Suppressor macrophage (primary cell): ENCODE results near the gene CENPC.
"Not testable (repeated sequence)": the region's sequence is repeated elsewhere in the genome, so short reads cannot be mapped to it uniquely, and the experiment has no call there.

Experiments
- DNase-seq, 4 experiments: peaks; one replicate each; pipeline ENCODE4 v3.0.0-alpha.2; 2020 to 2022
- total RNA-seq, 17 experiments: gene quantifications; one replicate each; lab custom pipeline; 2026; ENCODE audit warnings: mixed read lengths in 6 of 17, inconsistent platforms in 3 of 17; lab: John Stamatoyannopoulos, UW

The CENPC gene
- total RNA-seq, result 12.1 to 53.7 (median 29.1) reads per million in 17 experiments

GRCh38 chr4:67545199-67546003, at the start of gene CENPC:
Gene CENPC (minus strand): TSS chr4:67545503. CDS start chr4:67545355, 148 bp downstream.
- peak; percentile 98 to 99 (median 98) for DNase-seq

DNA sequence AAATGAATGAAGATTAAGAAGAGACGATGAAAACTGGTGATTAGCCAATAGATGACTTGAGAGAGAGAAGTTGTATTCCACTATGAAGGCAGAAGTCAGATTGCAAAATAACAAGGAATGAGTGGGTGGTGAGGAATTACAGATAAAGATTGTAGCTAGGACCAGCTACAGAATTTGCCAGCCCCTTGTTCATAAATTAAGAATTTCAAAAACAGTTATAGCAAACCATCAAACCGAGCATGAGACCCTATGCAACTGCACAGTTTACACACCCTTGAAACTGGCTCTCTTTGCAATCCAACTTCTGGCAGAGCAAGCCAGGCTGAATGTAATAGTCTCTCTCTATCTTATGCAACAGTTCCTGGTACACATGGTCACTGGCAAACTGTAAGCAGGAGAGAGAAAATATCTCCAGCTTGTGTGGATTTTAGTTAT, 48.5 kb upstream of the CENPC start:
- DNase-seq, result peak; percentile 36 to 73 (median 62)

- no peak for DNase-seq
Measured at GRCh38 chr4:67587156-67587555, 41.9 kb upstream of the CENPC start.

DNA sequence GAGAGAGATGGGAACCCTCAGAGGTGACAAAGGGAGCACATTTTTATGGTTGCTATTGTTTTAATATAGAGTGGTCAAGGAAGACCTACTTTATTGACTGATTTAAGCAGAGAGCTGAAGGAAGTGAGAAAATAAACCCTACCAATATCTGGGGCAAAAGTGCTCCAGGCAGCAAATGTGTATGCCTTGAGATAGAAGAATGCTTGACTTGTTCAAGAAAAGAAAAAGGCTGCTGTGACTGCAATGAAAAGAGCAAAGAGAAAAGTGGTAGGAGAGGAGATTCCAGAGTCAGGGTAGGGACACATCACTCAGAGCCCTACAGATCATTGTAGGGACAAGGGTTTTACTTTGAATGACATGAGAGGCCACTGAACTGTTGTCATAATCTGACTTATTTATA, 39.2 kb upstream of the CENPC start:
- DNase-seq, result no peak

- no peak for DNase-seq
Measured at GRCh38 chr4:67581913-67582312, 36.6 kb upstream of the CENPC start.

GRCh38 chr4:67581208-67581857, 36.0 kb upstream of the CENPC start:
- DNase-seq, result peak; percentile 22 to 62 (median 36)

- no peak for DNase-seq
Measured at GRCh38 chr4:67580577-67580976, 35.3 kb upstream of the CENPC start.

- DNase-seq, result no peak
Measured at GRCh38 chr4:67576538-67576937, 31.2 kb upstream of the CENPC start.

DNA sequence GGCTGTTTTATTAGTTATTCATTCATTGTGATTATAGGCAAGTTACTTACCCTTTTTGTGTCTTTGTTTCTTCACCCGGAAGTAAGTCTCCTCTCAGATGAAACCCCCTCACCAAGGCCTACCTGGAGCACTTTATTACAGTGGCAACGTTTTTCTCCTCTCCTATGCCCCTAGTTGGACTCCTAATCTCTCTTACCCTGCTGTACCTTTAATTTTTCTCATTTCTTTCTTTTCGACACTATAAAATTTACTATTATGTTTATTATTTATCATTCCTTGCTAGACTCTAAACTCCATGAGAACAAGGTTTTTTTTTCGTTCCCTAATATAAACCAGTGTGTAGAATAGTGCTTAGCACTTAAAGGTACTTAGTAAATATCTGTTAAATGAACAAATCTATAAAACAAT, 30.8 kb upstream of the CENPC start:
- no peak for DNase-seq

DNA sequence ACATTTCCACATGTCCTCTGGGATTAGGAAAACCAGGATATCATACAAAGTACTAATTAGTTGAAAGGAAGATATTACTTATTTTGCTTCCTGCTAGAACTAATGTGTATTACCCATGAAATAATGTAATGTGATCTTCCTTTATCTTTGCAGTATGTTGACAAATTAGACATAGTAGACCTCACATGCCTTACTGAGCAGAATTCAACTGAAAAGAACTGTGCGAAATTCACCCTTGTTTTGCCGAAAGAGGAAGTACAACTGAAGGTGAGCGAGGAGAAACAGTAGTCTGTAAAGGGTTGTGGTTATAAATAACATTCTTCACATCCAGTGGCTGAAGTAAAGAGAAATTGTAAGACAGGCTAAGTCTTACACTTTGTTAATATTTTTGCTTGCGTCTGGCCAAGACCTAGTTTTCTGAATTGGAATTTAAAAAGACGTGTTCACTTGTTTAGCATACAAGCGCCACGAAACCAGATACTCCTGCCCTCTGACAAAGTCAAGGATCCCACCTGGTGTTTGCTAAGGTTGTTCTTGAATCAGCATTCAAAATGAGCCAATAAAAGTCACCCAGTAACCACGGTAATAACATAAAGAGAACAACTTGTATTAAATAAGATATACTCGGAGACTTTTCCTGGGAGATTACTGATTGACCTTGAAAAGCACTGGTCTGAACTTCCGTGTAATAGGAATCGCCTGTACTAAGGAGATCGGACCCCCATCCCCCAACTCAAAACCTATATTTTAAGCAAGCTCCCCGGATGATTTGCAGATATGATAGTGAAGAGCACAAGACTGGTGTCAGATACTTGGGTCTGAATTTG, 30.1 kb upstream of the CENPC start:
- peak in 3 of 4 experiments; percentile 11 to 26 (median 22) for DNase-seq

DNA sequence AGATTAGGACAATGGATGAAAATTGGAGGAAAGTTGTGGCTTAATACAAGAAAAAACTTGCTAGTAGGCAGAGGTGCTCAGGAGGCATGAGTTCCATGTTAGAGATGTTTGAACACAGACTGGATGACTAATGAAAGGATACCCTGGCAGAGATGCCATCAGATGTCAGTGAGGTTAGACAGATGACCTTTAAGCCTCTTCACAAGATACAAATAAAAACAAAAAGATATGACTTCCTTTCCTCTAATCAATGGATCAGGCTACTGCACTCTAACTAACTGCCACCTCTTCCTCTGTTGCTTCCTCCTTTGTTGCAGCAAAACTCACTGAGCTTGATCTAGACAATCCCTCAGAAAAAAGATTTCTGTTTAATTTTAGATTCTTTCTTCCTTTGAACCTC, 27.9 kb upstream of the CENPC start:
- DNase-seq, result no peak

GRCh38 chr4:67571975-67572374, 26.7 kb upstream of the CENPC start:
- no peak for DNase-seq

DNA sequence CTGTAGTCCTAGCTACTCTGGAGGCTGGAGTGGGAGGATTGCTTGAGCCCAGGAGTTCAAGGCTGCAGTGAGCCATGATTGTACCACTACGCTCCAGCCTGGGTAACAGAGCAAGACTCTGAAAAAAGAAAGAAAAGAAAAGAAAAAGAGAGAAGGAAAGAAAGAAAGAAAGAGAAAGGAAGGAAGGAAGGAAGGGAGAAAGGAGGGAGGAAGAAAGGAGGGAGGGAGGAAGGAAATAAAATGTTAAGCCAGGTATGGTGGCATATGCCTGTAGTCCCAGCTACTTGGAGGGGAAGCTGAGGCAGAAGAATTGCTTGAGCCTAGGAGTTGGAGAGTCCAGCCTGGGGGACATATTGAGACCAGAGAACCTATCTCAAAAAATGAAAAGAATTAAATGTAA, 25.2 kb upstream of the CENPC start:
- DNase-seq, result no peak

DNA sequence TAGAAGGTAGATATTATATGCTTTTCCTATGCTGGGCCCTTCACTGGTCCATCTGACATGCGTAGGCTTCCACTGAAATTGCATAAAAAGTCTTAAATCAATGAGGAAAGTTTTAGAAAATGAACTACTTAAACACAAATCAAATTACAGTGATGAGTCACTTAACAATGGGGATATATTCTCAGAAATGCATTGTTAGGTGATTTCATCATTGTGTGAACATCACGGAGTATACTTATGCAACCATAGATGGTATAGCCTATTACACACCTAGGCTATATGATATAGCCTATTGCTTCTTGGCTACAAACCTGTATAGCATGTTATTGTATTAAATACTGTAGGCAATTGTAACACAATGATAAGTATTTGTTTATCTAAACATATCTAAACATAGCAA, 23.5 kb upstream of the CENPC start:
- no peak for DNase-seq

DNA sequence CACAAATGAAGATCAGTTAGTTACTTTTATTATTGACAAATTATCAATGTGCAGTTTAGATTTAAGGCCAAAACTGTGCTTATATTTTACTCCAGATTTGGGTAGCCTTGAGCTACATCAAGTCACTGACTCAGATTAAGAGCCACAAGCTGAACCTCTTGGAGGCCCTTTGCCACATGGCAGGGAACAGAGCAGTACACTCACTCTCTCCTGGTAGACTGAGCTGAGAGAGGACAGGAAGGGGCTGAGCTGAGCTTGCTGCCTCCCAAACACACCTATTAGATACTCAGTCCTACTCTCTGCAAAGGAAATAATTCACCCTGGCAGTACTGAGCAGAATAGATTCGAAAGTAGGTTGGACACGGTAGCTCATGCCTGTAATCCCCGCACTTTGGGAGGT, 21.0 kb upstream of the CENPC start:
- DNase-seq, result no peak

DNA sequence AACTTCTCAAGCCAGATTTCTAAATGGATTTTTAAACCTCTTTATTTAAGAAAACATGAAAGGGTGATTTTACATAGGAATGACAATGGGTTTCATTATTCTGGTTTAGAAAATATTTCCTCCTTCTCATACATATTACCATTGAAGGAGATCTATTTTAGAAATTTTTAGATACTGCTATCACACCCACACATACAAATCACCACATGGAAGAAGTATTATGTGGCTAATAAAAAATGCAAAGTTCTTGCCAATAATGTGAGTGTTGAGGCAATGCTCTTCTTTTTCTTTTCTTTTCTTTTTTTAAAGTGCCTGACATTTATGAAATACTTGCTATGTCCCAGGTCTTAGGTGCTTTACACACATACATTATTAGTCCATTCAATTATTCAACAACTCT, 20.0 kb upstream of the CENPC start:
- DNase-seq, result no peak

GRCh38 chr4:67558493-67558892, 13.2 kb upstream of the CENPC start, which contains the start of gene STAP1:
Gene STAP1 (plus strand): TSS chr4:67558727. CDS start chr4:67558810, 83 bp downstream.
- DNase-seq, result peak; percentile 16 to 49 (median 34)

DNA sequence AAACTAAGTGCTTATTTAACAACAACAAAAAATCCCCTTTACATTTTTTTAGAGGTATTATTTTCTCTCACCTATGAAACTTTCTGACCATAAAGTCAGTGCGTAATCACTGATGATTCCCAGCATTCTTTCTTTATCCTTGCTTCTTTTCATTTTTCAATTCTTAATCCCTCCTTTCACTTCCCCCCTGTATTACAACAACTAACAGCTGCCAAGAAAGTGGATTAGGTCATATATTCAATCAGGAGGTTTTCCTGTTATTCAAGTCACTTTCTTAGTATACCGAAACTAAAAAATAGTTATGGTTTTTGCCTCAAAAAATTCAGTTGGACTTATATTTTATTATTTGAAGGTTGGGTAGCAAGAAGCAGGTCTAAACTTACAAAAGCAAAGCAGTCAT, 11.1 kb upstream of the CENPC start:
- peak in 1 of 4 experiments; percentile 48 for DNase-seq

DNA sequence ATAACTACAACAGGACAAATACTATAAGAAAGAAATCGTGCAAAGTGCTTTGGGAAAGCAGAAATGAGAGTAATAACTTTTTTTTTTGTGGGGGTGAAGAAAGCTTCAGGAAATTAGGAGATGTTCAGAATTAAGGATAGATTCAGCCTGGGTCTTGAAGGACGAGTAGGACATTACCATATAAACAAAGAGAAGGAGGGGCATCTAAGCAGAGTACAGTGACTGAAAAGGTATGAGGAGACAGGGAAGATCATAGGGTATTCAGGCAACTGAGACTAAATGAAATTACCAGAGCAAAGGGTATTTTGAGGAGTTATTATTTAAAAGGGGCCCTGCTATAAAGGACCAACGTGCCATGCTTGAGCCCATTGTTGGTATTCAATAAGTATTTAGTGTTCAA, 10.1 kb upstream of the CENPC start:
- no peak for DNase-seq

DNA sequence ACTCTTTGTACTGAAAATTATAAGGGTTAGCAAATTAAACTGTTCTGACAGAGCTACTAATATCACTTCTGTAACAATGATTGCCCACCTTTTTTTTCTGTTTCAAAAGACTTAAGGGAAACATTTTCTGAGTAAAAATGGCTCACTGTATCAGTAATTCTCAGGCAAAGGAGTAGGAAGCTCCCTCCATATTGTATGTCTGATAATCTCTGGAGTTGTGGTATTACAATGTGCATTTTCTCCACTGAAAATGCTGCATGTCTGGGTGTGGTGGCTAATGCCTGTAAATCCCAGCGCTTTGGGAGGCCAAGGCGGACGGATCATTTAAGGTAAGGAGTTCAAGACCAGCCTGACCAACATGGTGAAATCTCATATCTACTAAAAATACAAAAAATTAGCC, 8.8 kb upstream of the CENPC start:
- DNase-seq, result no peak

DNA sequence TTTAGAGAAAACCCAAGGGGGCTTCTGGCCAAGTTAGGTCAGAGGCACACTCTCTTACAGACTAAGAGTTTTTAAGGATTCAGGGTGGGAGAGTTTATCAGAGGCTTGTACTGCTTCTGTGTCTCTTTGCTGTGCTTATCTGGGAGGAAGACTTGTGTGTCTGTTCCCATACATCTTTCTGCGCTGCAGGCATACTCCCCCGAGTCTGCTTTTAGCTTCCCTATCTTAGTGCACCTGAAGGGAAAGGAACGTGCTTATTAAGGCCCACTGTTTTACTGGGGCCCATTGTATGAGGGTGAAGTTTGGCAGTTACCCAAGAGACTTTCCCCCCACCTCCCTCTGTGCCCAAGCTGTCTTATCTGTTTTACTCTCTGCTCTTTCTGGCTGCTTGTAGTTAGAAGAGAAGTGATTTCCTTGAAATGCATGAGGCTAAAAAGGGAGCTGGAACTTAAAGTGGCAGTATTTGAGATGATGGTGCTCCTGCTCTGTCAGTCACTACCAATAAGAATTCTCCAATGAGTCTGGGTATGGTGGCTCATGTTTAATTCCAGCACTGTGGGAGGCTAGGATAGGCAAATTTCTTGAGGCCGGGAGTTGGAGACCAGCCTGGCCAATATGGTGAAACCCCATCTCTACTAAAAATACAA, 7.0 kb upstream of the CENPC start:
- not testable (repeated sequence) for DNase-seq

DNA sequence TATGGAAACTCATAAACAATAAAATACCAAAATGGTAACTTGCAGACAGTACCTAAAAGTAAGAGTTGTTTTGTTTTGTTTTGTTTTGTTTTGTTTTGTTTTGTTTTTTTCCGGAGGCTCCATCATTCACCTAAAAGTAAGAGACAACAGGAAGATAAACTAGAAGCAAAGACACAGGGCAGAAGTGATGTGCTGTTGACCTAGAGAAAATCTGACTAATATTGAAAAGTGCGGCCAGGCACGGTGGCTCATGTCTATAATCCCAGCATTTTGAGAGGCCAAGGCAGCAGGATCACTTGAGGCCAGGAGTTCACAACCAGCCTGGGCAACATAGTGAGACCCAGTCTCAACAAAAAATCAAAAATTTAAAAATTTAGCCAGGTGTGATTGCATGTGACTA, 5.6 kb upstream of the CENPC start:
- no peak for DNase-seq
